Thyroid gland (tissue), 4 donors: ENCODE measurements around the gene CFAP97. TPM values are rescaled to one million over a fixed set of nuclear protein-coding genes. Genes with fewer than 3 reads are reported as not detected.
"Not testable (repeated sequence)": the region's sequence is repeated elsewhere in the genome, so short reads cannot be mapped to it uniquely, and the experiment has no call there.

ENCODE experiments used
- DNase-seq, 2 donors: peaks; one replicate each; pipeline ENCODE4 v3.0.0-alpha.2; 2019
- H3K27ac ChIP-seq, 3 donors: fragments of 200-600 bp; sonication (generic); 1 replicate in 2 of 3; 2 replicates in 1 of 3; pipeline ENCODE4 v1.5.1; 2016 to 2019; ENCODE audit warnings: mild to moderate bottlenecking in 1 of 3, moderate library complexity in 1 of 3
- H3K27me3 ChIP-seq: fragments of 200-600 bp; sonication (generic); one replicate; pipeline ENCODE4 v1.5.1; 2019
- H3K36me3 ChIP-seq, 2 donors: fragments of 200-600 bp; sonication (generic); one replicate each; pipeline ENCODE4 v1.5.1; 2016 to 2019
- H3K4me1 ChIP-seq, 2 donors: fragments of 200-600 bp; sonication (generic); one replicate each; pipeline ENCODE4 v1.5.1; 2017 to 2019
- H3K4me3 ChIP-seq, 3 donors: fragments of 200-600 bp; sonication (generic); replicated peaks in 1 of 3; 1 replicate in 2 of 3; 2 replicates in 1 of 3; pipeline ENCODE4 v1.5.1; 2016; ENCODE audit warnings: mild to moderate bottlenecking in 1 of 3
- H3K9me3 ChIP-seq: fragments of 200-600 bp; sonication (generic); one replicate; pipeline ENCODE4 v1.5.1; 2017
- CTCF ChIP-seq, 6 experiments: fragments of 200-600 bp in 3 of 6; fragments of 450-650 bp in 3 of 6; sonication (generic) in 3 of 6; IDR thresholded peaks; one replicate each; pipeline ENCODE4 v1.5.1; 2016 to 2019; ENCODE audit warnings: antibody characterized with exemption in 6 of 6, mild to moderate bottlenecking in 2 of 6, inconsistent platforms in 1 of 6, moderate library complexity in 1 of 6
- POLR2A ChIP-seq, 2 donors: fragments of 450-650 bp; IDR thresholded peaks; one replicate each; pipeline ENCODE4 v1.6.1; 2017; ENCODE audit warnings: antibody characterized with exemption in 2 of 2, mild to moderate bottlenecking in 2 of 2, moderate library complexity in 1 of 2
- WGBS, 2 donors: methylation state at CpG; one replicate each; pipeline ENCODE4 v1.1.5; 2017; 5-methylcytosine and 5-hydroxymethylcytosine counted together
- intact Hi-C: fragments of 100-400 bp; cut with DNase I; formaldehyde crosslinking; loops from one replicate; pipeline ENCODE4 v1.15.1; 2023
- total RNA-seq, 4 donors: library from RNA; depleted of rRNA; stranded (reverse); fragments of >200 nt; gene quantifications; one replicate each; pipeline ENCODE4 v1.2.3, GENCODE V29; 2016

CFAP97 gene
- total RNA-seq, 4 donors from 2014 or later = 44.5 to 63.3 (median 59.1) TPM

- WGBS, 2 donors = 61 to 64% methylated on average over 5 of the region's 5 CpGs
- Histone ChIP-seq H3K4me1 (peaks cover 26 to 31% of the 10 kb centered on the region in 2 donors), H3K27me3 (no peaks in the 10 kb centered on the region), H3K9me3 (no peaks in the 10 kb centered on the region), H3K36me3 (no peaks in the 10 kb centered on the region), H3K4me3 (peak overlapping the region in 2 of 3 donors; percentile 46 to 74), H3K27ac (peak overlapping the region in 2 of 3 donors; percentile 81 to 83)
- intact Hi-C loops = loop anchor here (5.0 to 10.0 kb wide), 2 partner anchors 74 to 186 kb away; partner anchors contain the start of genes ANKRD37 and LRP2BP
- no peak for TF ChIP-seq POLR2A (IDR thresholded peaks at IDR 0.05)
- DNase-seq = no peak
Measured at GRCh38 chr4:185211035-185211434, 7.2 kb upstream of the CFAP97 start.

GRCh38 chr4:185210102-185210981, 6.5 kb upstream of the CFAP97 start:
- H3K27ac ChIP-seq = peak overlapping the region; percentile 79 to 83 (median 81)
- peaks cover 20 to 26% of the 10 kb centered on the region in 2 donors for H3K4me1 ChIP-seq
- whole genome bisulfite sequencing, 2 donors = 1 to 3% methylated on average over 12 to 23 of the region's 84 CpGs
- intact Hi-C loops = loop anchor here (5.0 to 10.0 kb wide), 2 partner anchors 74 to 187 kb away; partner anchors contain the start of genes ANKRD37 and LRP2BP
- peak; percentile 59 to 60 for DNase-seq
- H3K36me3 ChIP-seq = no peaks in the 10 kb centered on the region
- no peaks in the 10 kb centered on the region for H3K9me3 ChIP-seq
- no peaks in the 10 kb centered on the region for H3K27me3 ChIP-seq
- TF ChIP-seq POLR2A (IDR thresholded peaks at IDR 0.05) (peak in 1 of 2 donors; percentile 57), CTCF (IDR thresholded peaks at IDR 0.05) (no peak)
- peak overlapping the region; percentile 30 to 74 (median 46) for H3K4me3 ChIP-seq

- not testable (repeated sequence) for H3K9me3 ChIP-seq, H3K36me3 ChIP-seq, H3K27me3 ChIP-seq, DNase-seq
- peak overlapping the region; percentile 30 to 74 (median 52) for H3K4me3 ChIP-seq
- intact Hi-C loops = loop anchor here (5.0 to 10.0 kb wide), 2 partner anchors 75 to 188 kb away; partner anchors contain the start of genes ANKRD37 and LRP2BP
- peaks cover 15 to 26% of the 10 kb centered on the region in 2 donors for H3K4me1 ChIP-seq
- peak overlapping the region; percentile 79 to 83 (median 81) for H3K27ac ChIP-seq
- WGBS, 2 donors = no CpG with 5 or more reads among the region's 39 CpGs
Measured at GRCh38 chr4:185209852-185210101, 6.0 kb upstream of the CFAP97 start.

GRCh38 chr4:185209031-185209851, 5.4 kb upstream of the CFAP97 start, which contains the start of gene SNX25:
Gene SNX25 (plus strand): TSS chr4:185209598. CDS start chr4:185209827, 229 bp downstream.
- H3K4me3 ChIP-seq = peak within 1 kb of the TSS; percentile 30 to 74 (median 52)
- H3K27me3 ChIP-seq = no peaks in the 10 kb centered on the region
- H3K4me1 ChIP-seq = peaks cover 19 to 30% of the 10 kb centered on the region in 2 donors
- intact Hi-C loops = no loop called here
- H3K36me3 ChIP-seq = no peaks in the 10 kb centered on the region
- no peaks in the 10 kb centered on the region for H3K9me3 ChIP-seq
- peak in 3 of 6 experiments; percentile 23 to 54 (median 34) for TF ChIP-seq CTCF (IDR thresholded peaks at IDR 0.05)
- TF ChIP-seq POLR2A (IDR thresholded peaks at IDR 0.05) = peak; percentile 95 to 98
- H3K27ac ChIP-seq = peak within 1 kb of the TSS; percentile 79 to 83 (median 81)
- DNase-seq = peak; percentile 93 to 94
- 1% methylated on average over 23 to 37 of the region's 72 CpGs for WGBS, 2 donors

- no peak overlapping the region for H3K4me3 ChIP-seq
- H3K27me3 ChIP-seq = no peaks in the 10 kb centered on the region
- TF ChIP-seq POLR2A (IDR thresholded peaks at IDR 0.05) (no peak), CTCF (IDR thresholded peaks at IDR 0.05) (no peak)
- no peak for DNase-seq
- no peak overlapping the region for H3K27ac ChIP-seq
- H3K36me3 ChIP-seq = no peaks in the 10 kb centered on the region
- intact Hi-C loops = no loop called here
- no peaks in the 10 kb centered on the region for H3K9me3 ChIP-seq
- peaks cover 24 to 38% of the 10 kb centered on the region in 2 donors for H3K4me1 ChIP-seq
- 89 to 95% methylated on average over 5 of the region's 5 CpGs for WGBS, 2 donors
Measured at GRCh38 chr4:185207466-185207865, 3.7 kb upstream of the CFAP97 start.
